CD14-positive monocyte (primary cell): ENCODE measurements around the gene SNCB. TPM values are rescaled to one million over a fixed set of nuclear protein-coding genes. Genes with fewer than 3 reads are reported as not detected.

Source experiments
- DNase-seq, 3 donors: peaks; one replicate each; pipeline ENCODE4 v3.0.0-alpha.2; 2011 to 2022
- H2AFZ ChIP-seq: 2 replicates; pipeline ENCODE4 v1.6.0; 2012; ENCODE audit warnings: mild to moderate bottlenecking, low read depth, low read length, inconsistent platforms; ENCODE audit not compliant: insufficient read depth, poor library complexity, severe bottlenecking
- H3K27ac ChIP-seq, 2 donors: 1 replicate in 1 of 2; 2 replicates in 1 of 2; pipeline ENCODE4 v1.5.1; 2012 to 2013; ENCODE audit warnings: low read length in 2 of 2, control low read depth in 1 of 2, inconsistent platforms in 1 of 2, low read depth in 1 of 2, mild to moderate bottlenecking in 1 of 2
- H3K27me3 ChIP-seq, 2 donors: one replicate each; pipeline versions ENCODE4 v1.6.0 to v1.6.1; 2011 to 2013; ENCODE audit warnings: low read length in 2 of 2; ENCODE audit not compliant: control insufficient read depth in 2 of 2, insufficient read depth in 2 of 2
- H3K36me3 ChIP-seq, 2 donors: replicated peaks in 1 of 2; 1 replicate in 1 of 2; 2 replicates in 1 of 2; pipeline versions ENCODE4 v1.5.1 to v1.6.1; 2012 to 2013; ENCODE audit warnings: low read length in 2 of 2, control low read depth in 1 of 2, inconsistent platforms in 1 of 2, mild to moderate bottlenecking in 1 of 2; ENCODE audit not compliant: insufficient read depth in 2 of 2, control insufficient read depth in 1 of 2
- H3K4me1 ChIP-seq, 2 donors: 1 replicate in 1 of 2; 2 replicates in 1 of 2; pipeline versions ENCODE4 v1.5.1 to v1.6.1; 2012 to 2013; ENCODE audit warnings: low read length in 2 of 2, control low read depth in 1 of 2, inconsistent platforms in 1 of 2, mild to moderate bottlenecking in 1 of 2, moderate library complexity in 1 of 2; ENCODE audit not compliant: insufficient read depth in 2 of 2, control insufficient read depth in 1 of 2
- H3K4me2 ChIP-seq: replicated peaks from 2 replicates; pipeline ENCODE3; 2012; ENCODE audit warnings: low read length, moderate library complexity, mild to moderate bottlenecking; ENCODE audit not compliant: poor library complexity, severe bottlenecking; ENCODE audit errors: extremely low read depth
- H3K4me3 ChIP-seq, 3 experiments: fragments of 200-600 bp in 1 of 3; sonication (generic) in 1 of 3; replicated peaks in 1 of 3; 1 replicate in 2 of 3; 2 replicates in 1 of 3; pipeline ENCODE4 v1.5.1; 2011 to 2013; ENCODE audit warnings: low read length in 3 of 3, mild to moderate bottlenecking in 3 of 3, control low read depth in 2 of 3, low read depth in 2 of 3, inconsistent platforms in 1 of 3, moderate library complexity in 1 of 3
- H3K79me2 ChIP-seq: 2 replicates; pipeline ENCODE4 v1.6.0; 2012; ENCODE audit warnings: mild to moderate bottlenecking, control low read depth, inconsistent platforms, low read length, moderate library complexity; ENCODE audit not compliant: insufficient read depth
- H3K9ac ChIP-seq: 2 replicates; pipeline ENCODE4 v1.6.0; 2017; ENCODE audit warnings: low read length, mild to moderate bottlenecking; ENCODE audit not compliant: insufficient read depth, poor library complexity, severe bottlenecking
- H3K9me3 ChIP-seq, 2 donors: replicated peaks in 1 of 2; 1 replicate in 1 of 2; 2 replicates in 1 of 2; pipeline versions ENCODE4 v1.5.1 to v1.6.1; 2012 to 2013; ENCODE audit warnings: low read length in 2 of 2, control low read depth in 1 of 2; ENCODE audit not compliant: control insufficient read depth in 1 of 2, insufficient read depth in 1 of 2
- H4K20me1 ChIP-seq: 2 replicates; pipeline ENCODE4 v1.6.0; 2012; ENCODE audit warnings: mild to moderate bottlenecking, low read length, control low read depth, moderate library complexity; ENCODE audit not compliant: insufficient read depth
- H3K27ac Mint-ChIP-seq, 7 donors: one replicate each; pipeline ENCODE4 v1.8.0; 2020; ENCODE audit warnings: mild to moderate bottlenecking in 7 of 7, mixed read lengths in 7 of 7, moderate library complexity in 6 of 7, inconsistent platforms in 2 of 7
- H3K27me3 Mint-ChIP-seq, 3 donors: one replicate each; pipeline ENCODE4 v1.8.0; 2021 to 2022; ENCODE audit warnings: low read depth in 3 of 3, mild to moderate bottlenecking in 3 of 3, mixed read lengths in 3 of 3, moderate library complexity in 3 of 3, inconsistent platforms in 1 of 3
- H3K36me3 Mint-ChIP-seq, 2 donors: one replicate each; pipeline ENCODE4 v1.8.0; 2020; ENCODE audit warnings: mixed read lengths in 2 of 2, inconsistent platforms in 1 of 2, mild to moderate bottlenecking in 1 of 2
- H3K4me1 Mint-ChIP-seq: one replicate; pipeline ENCODE4 v1.8.0; 2020; ENCODE audit warnings: mild to moderate bottlenecking, mixed read lengths
- H3K4me3 Mint-ChIP-seq, 2 donors: one replicate each; pipeline ENCODE4 v1.8.0; 2020; ENCODE audit warnings: mild to moderate bottlenecking in 2 of 2, mixed read lengths in 2 of 2, moderate library complexity in 1 of 2
- H3K9me3 Mint-ChIP-seq, 7 donors: one replicate each; pipeline ENCODE4 v1.8.0; 2020 to 2022; ENCODE audit warnings: mixed read lengths in 7 of 7, mild to moderate bottlenecking in 6 of 7, moderate library complexity in 6 of 7, inconsistent platforms in 2 of 7
- WGBS: methylation state at CpG from one replicate; pipeline ENCODE4 v1.1.5; 2013; ENCODE audit warnings: missing lambda C conversion rate; ENCODE audit not compliant: insufficient coverage; 5-methylcytosine and 5-hydroxymethylcytosine counted together
- intact Hi-C, 2 donors: fragments of 100-400 bp; cut with micrococcal nuclease; formaldehyde crosslinking; loops; one replicate each; pipeline versions ENCODE4 v1.15.0 to v1.15.1; 2023
- polyA plus RNA-seq, 3 donors: library from polyadenylated mRNA; depleted of rRNA in 1 of 3; unstranded in 2 of 3; stranded (reverse) in 1 of 3; fragments of 300-500 nt in 2 of 3; fragments of >200 nt in 1 of 3; fragmentation: Illumina TruSeq in 2 of 3; gene quantifications; 1 replicate in 2 of 3; 2 replicates in 1 of 3; pipeline ENCODE4 v1.2.3, GENCODE V29; 2012 to 2021
- TF ChIP-seq, protein P1 (sequence below): fragments of 200-600 bp; IDR thresholded peaks from one replicate; pipeline ENCODE4 v1.8.0; 2022; ENCODE audit warnings: antibody characterized with exemption, mild to moderate bottlenecking

The SNCB gene
- polyA plus RNA-seq, 3 donors, result not detected

DNA sequence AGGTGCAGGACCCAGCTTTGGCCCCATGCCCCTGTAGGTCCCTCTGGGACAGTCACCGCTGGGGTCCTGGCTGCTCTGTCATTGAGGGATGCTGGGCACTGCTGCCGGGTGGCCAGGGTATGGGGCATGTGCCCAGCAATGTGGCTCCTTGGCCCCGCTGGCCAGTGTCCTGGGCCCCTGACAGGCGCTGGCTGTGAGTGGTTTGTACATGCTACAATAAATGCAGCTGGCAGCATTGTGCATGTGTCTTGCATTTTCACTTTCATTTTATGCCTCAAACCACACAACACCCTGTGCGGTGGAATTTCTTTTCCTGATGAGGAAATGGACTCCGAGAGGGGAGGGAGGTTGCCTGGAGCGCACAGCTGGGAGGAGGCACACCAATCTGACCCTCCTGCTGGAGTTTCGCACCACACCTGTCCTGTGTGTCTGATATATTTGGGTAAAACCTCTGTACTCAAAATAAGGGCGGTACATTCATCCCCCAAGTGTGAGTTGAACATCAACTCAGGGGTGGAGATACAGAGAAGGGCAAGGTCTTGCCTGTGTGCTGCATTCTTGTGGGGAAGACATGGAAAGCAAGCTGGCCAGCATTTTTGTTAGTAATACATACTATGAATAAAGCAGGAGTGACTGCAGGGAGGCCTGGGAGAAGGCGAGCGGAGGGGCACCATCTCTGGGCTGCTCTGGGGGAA is 28.6 kb upstream of the SNCB start:
- peak overlapping the region; percentile 29 to 76 (median 39) for H3K4me3 ChIP-seq
- peaks cover 4% of the 10 kb centered on the region for H4K20me1 ChIP-seq
- Mint-ChIP-seq H3K36me3 (peaks cover 20 to 26% of the 10 kb centered on the region in 2 donors), H3K27me3 (peaks cover 5 to 18% (median 12%) of the 10 kb centered on the region in 3 donors), H3K27ac (peak overlapping the region in 5 of 7 donors; percentile 10 to 84 (median 66)), H3K4me3 (peak overlapping the region; percentile 78 to 92), H3K4me1 (peaks cover 23% of the 10 kb centered on the region), H3K9me3 (peaks cover 0 to 2% (median 0%) of the 10 kb centered on the region in 7 donors)
- H3K36me3 ChIP-seq, result peaks cover 2 to 15% of the 10 kb centered on the region in 2 donors
- peak overlapping the region; percentile 44 for H3K9ac ChIP-seq
- WGBS, result 21% methylated on average over 7 of the region's 11 CpGs
- no peaks in the 10 kb centered on the region for H3K79me2 ChIP-seq
- no peaks in the 10 kb centered on the region for H3K9me3 ChIP-seq
- peak overlapping the region; percentile 70 for H2AFZ ChIP-seq
- intact Hi-C loops, result loop anchor here (2.0 to 10.0 kb wide), 3 partner anchors 298 to 924 kb away; no protein-coding TSS in a partner anchor
- H3K4me1 ChIP-seq, result peaks cover 18 to 19% of the 10 kb centered on the region in 2 donors
- H3K4me2 ChIP-seq, result peak overlapping the region; percentile 82
- no peaks in the 10 kb centered on the region for H3K27me3 ChIP-seq
- peak; percentile 25 to 42 (median 32) for DNase-seq
- H3K27ac ChIP-seq, result peak overlapping the region in 1 of 2 donors; percentile 43
- TF ChIP-seq, protein P1, sequence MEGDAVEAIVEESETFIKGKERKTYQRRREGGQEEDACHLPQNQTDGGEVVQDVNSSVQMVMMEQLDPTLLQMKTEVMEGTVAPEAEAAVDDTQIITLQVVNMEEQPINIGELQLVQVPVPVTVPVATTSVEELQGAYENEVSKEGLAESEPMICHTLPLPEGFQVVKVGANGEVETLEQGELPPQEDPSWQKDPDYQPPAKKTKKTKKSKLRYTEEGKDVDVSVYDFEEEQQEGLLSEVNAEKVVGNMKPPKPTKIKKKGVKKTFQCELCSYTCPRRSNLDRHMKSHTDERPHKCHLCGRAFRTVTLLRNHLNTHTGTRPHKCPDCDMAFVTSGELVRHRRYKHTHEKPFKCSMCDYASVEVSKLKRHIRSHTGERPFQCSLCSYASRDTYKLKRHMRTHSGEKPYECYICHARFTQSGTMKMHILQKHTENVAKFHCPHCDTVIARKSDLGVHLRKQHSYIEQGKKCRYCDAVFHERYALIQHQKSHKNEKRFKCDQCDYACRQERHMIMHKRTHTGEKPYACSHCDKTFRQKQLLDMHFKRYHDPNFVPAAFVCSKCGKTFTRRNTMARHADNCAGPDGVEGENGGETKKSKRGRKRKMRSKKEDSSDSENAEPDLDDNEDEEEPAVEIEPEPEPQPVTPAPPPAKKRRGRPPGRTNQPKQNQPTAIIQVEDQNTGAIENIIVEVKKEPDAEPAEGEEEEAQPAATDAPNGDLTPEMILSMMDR, result no peak

DNA sequence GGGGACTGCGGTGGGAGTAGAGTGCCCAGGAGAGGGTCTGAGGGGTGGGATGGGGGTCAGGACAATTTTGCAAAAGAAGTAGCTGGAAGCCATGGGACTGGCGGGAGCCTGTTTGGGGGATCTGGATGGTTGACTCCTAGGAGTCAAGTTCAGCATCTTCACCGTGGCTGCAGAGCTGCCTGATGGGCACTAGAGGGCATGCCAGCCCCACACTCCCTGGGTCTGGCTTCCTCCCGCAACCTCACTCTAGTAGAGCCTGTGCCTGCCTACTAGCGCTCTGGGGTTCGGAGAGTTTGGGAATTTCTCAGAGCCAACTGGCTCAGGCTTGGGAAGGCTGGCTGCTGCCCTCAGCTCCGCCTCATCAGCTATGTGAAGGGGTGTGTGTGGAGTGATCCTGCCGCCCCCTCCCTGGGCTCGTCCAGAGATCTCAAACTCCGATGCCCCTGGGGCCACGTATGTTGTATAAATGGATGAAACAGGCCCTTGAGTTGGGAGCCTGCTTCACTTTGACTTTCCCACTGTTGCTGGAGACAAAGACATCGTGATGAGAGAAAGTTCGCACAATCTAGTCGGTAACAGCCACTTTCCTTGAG is 27.8 kb upstream of the SNCB start:
- peak overlapping the region; percentile 82 for H3K4me2 ChIP-seq

More for the DNA sequence above, 27.8 kb upstream of the SNCB start:
- Mint-ChIP-seq H3K36me3 (peaks cover 27 to 34% of the 10 kb centered on the region in 2 donors), H3K4me1 (peaks cover 23% of the 10 kb centered on the region), H3K27me3 (peaks cover 3 to 13% (median 7%) of the 10 kb centered on the region in 3 donors), H3K9me3 (peaks cover 0 to 2% (median 0%) of the 10 kb centered on the region in 7 donors), H3K4me3 (peak overlapping the region; percentile 78 to 92), H3K27ac (peak overlapping the region in 2 of 7 donors; percentile 75 to 76)
- Histone ChIP-seq H3K9ac (peak overlapping the region; percentile 44), H3K36me3 (peaks cover 2 to 23% of the 10 kb centered on the region in 2 donors), H2AFZ (peak overlapping the region; percentile 70), H3K27me3 (no peaks in the 10 kb centered on the region), H3K79me2 (no peaks in the 10 kb centered on the region), H3K4me3 (peak overlapping the region in 1 of 3 experiments; percentile 76), H3K9me3 (no peaks in the 10 kb centered on the region), H4K20me1 (peaks cover 4% of the 10 kb centered on the region), H3K4me1 (peaks cover 18 to 19% of the 10 kb centered on the region in 2 donors), H3K27ac (no peak overlapping the region)
- peak; percentile 47 to 62 (median 61) for DNase-seq
- 82% methylated on average over 7 of the region's 14 CpGs for WGBS
- intact Hi-C loops, result loop anchor here (2.0 to 10.0 kb wide), 3 partner anchors 299 to 923 kb away; no protein-coding TSS in a partner anchor
- TF ChIP-seq, protein P1, result peak; percentile 92
